ENCODE results near the gene ACTL7A.

The ACTL7A gene

DNA sequence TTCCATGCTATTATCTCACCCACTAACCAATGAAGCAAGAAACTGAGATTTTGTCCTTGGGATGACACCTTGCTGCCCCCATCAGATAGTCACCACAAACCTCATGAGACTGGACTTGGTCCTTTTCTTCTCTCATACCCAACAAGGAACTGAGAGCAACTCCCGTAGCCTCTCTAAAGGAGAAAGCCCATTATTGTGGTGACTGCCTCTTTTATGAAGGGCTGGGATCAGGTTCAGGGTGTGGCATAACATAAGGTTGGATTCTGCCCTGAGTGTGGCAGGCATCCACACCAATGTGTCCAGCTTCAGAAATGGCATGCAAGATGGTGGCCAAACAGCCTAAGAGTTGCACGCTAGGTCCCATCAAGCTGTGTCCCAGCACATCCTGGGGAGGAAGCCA lies 1.3 kb upstream of the ACTL7A start:
- H3K27ac Mint-ChIP-seq = no peak overlapping the region
- H3K9me3 Mint-ChIP-seq = no peaks in the 10 kb centered on the region
- no peaks in the 10 kb centered on the region for H3K36me3 Mint-ChIP-seq
- H3K4me3 Mint-ChIP-seq = no peak overlapping the region
- H3K27me3 Mint-ChIP-seq = no peaks in the 10 kb centered on the region
- H3K4me1 Mint-ChIP-seq = no peaks in the 10 kb centered on the region

DNA sequence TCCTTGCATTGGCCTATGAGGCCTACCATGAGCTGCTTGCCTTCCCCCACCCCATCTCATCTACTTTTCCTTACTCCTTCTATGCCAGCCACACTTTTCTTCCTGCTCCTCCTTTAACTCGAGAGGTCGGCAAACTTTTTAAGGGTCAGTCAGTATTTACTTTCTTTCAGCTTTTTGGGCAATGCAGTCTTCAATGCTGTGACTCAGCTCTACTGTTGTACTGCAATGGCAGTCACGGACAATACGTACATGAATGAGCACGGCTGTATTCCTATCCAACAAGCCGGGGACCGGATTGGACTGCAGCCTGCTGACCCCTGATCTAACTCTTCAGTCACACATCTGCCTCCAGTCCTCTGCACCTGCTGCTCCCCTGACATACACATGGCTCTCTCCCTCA lies 602 bp upstream of the ACTL7A start:
- H3K9me3 Mint-ChIP-seq = no peaks in the 10 kb centered on the region
- no peaks in the 10 kb centered on the region for H3K27me3 Mint-ChIP-seq
- H3K36me3 Mint-ChIP-seq = no peaks in the 10 kb centered on the region
- H3K27ac Mint-ChIP-seq = no peak overlapping the region
- no peaks in the 10 kb centered on the region for H3K4me1 Mint-ChIP-seq
- no peak overlapping the region for H3K4me3 Mint-ChIP-seq

DNA sequence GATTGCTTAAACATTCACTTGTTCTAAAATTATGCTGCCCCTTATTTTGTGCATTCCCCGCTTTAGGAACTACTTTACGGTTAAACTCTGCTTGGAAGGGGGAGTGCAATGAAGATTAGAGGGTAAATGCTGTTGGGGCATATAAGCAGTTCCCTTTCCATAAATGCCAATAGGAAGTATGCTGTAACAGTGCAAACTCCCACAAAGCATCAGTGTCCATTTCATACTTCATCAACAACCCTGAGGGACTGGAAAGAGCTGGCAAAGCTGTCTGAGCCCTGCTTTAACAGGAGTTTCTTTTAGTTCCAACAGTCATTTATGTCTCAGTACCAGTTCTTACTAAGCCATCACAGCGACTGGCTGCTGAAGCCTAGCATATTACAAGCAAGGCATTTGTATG lies 1.8 kb downstream of the ACTL7A start:
- peaks cover 14% of the 10 kb centered on the region for H3K36me3 Mint-ChIP-seq
- H3K4me3 Mint-ChIP-seq = no peak overlapping the region
- no peaks in the 10 kb centered on the region for H3K27me3 Mint-ChIP-seq
- H3K9me3 Mint-ChIP-seq = no peaks in the 10 kb centered on the region
- H3K4me1 Mint-ChIP-seq = no peaks in the 10 kb centered on the region
- no peak overlapping the region for H3K27ac Mint-ChIP-seq

DNA sequence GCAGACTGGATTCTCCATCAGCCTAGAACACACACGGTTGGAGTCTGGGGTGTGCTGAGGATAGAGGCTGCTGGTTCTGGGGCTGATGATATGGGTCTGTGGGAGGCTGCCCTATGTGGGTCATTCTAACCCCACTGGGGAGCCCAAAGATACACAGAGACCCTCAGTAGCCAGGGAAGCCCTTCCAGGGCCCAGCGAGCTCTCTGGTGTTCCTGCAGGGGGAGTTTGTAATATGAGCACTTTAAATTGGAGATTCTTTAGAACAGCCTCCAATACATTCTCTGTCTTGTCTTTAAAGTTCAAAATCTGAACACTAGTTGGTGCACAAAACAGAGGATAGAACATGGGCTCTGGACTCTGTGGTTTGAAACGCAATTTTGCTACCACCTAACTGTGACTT lies 2.4 kb downstream of the ACTL7A start:
- Mint-ChIP-seq H3K4me3 (no peak overlapping the region), H3K27me3 (no peaks in the 10 kb centered on the region), H3K9me3 (no peaks in the 10 kb centered on the region), H3K27ac (no peak overlapping the region), H3K36me3 (peaks cover 17% of the 10 kb centered on the region), H3K4me1 (no peaks in the 10 kb centered on the region)

DNA sequence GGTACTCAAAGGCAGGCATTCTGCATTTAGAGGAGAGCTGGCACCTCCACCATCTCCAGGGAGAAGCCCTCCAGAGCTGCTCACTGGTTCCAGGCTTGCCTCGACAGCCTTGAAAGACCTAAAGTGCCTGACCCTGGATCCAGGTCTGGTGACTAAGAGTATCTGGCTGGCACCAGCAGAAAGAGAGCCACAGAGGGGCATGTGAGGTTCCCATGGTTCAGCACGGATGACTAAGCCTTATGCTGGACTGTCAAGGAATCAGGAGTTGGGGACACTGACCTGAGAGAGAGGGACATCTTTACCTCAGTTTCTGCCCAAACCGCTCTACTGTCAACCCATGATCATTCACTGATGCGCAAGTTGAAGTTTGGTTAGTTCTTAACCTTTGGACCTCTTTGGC lies 3.0 kb downstream of the ACTL7A start:
- Mint-ChIP-seq H3K9me3 (no peaks in the 10 kb centered on the region), H3K36me3 (peaks cover 19% of the 10 kb centered on the region), H3K27me3 (no peaks in the 10 kb centered on the region), H3K4me3 (no peak overlapping the region), H3K4me1 (no peaks in the 10 kb centered on the region), H3K27ac (no peak overlapping the region)

DNA sequence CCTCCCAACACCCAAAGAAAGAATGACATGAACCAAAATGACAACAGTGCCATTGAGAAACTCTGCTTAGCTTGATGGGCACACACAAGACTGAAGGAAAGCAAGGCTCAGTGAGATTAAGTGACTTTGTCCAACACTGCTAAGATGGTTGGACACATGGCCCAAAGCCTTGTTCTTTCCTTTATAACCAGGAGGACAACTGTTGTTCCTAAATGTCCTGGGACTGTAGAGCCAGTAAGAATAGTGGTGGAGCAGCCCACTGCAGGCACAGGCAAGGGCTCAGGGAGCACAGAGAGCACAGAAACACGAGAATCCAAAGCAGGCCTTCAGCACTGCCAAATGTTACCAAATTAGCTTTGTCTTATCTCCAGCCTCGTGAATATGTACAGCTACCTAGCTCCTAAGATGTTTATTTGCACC lies 3.9 kb downstream of the ACTL7A start:
- Mint-ChIP-seq H3K4me1 (no peaks in the 10 kb centered on the region), H3K36me3 (peaks cover 25% of the 10 kb centered on the region), H3K9me3 (no peaks in the 10 kb centered on the region), H3K27ac (no peak overlapping the region), H3K4me3 (no peak overlapping the region), H3K27me3 (no peaks in the 10 kb centered on the region)

GRCh38 chr9:108867116-108867515 lies 5.0 kb downstream of the ACTL7A start:
- H3K4me3 Mint-ChIP-seq = no peak overlapping the region
- H3K4me1 Mint-ChIP-seq = no peaks in the 10 kb centered on the region
- H3K36me3 Mint-ChIP-seq = peaks cover 34% of the 10 kb centered on the region
- no peaks in the 10 kb centered on the region for H3K27me3 Mint-ChIP-seq
- peaks cover 5% of the 10 kb centered on the region for H3K9me3 Mint-ChIP-seq
- H3K27ac Mint-ChIP-seq = no peak overlapping the region

DNA sequence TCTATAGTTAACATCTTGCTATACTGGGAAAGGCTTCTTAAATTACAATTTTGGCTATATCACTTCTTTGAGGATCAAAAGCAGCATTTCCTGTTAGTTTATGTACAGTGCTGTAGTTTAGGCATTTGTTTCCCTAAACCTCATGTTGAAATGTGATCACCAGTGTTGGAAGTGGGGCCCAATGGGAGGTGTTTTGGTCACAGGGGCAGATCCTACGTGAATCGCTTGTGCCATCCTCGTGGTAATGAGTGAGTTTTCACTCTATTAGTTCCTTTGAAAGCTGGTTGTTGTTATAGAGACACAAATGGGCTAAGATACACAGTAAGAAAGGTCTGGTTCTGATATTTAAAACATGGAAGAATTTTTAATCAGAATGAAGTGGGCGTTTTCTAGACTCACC lies 5.8 kb downstream of the ACTL7A start:
- H3K4me3 Mint-ChIP-seq = no peak overlapping the region
- peaks cover 5% of the 10 kb centered on the region for H3K9me3 Mint-ChIP-seq
- H3K27ac Mint-ChIP-seq = no peak overlapping the region
- no peaks in the 10 kb centered on the region for H3K4me1 Mint-ChIP-seq
- H3K27me3 Mint-ChIP-seq = no peaks in the 10 kb centered on the region
- H3K36me3 Mint-ChIP-seq = peaks cover 36% of the 10 kb centered on the region

DNA sequence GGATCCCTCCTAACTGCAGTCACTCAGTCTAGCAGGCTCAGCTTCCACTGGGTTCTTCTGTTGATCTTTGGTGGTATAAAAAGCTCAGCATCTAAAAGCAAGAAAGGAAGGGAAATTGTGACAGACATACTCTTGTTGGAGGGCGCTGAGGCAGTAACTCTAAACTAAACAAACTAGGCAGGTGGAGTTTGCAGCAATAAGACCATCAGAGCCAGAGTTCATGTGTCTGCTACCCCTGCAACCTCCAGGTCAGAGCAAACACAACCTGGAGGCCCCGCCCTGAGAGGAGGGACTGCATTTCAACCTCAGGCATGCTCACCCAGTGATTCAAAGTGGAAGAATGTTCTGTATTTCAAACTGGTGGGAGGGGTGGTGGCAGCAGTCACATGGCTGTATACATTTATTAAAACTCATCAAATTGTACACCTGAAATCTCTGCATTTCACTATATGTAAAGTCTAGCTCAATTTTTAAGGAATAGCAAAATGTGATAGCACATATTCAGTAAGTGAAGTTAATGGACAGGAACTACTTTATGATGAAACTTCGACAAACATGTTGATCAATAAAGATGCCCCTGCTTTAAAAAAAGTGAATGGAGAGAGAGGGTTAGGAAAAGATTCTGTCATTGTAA lies 7.1 kb downstream of the ACTL7A start:
- Mint-ChIP-seq H3K27me3 (no peaks in the 10 kb centered on the region), H3K27ac (no peak overlapping the region), H3K4me1 (no peaks in the 10 kb centered on the region), H3K4me3 (no peak overlapping the region), H3K36me3 (peaks cover 44% of the 10 kb centered on the region), H3K9me3 (peaks cover 5% of the 10 kb centered on the region)

- no peaks in the 10 kb centered on the region for H3K27me3 Mint-ChIP-seq
- peaks cover 4% of the 10 kb centered on the region for H3K4me1 Mint-ChIP-seq
- peaks cover 52% of the 10 kb centered on the region for H3K36me3 Mint-ChIP-seq
- H3K4me3 Mint-ChIP-seq = no peak overlapping the region
- peaks cover 5% of the 10 kb centered on the region for H3K9me3 Mint-ChIP-seq
- H3K27ac Mint-ChIP-seq = peak overlapping the region; percentile 47
These were observed 12.2 kb downstream of the ACTL7A start for GRCh38 chr9:108874058-108874788.

DNA sequence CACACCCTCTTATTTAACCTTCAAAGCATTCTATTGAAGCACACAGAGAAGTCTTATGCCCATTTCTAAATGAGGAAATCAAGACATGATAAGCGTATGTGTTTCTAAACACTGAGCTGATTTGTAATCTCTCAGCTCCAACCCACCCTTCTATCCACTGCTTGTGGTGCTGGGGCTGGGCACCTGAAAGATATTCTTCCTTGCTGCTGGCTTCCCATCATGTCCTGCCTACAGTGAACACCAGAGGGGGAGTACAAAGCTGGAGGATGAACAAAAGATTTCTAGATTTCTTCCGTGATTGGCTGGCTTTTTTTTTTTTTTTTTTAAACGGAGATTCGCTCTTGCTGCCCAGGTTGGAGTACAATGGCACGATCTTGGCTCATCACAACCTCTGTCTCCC lies 14.4 kb downstream of the ACTL7A start:
- peaks cover 49% of the 10 kb centered on the region for H3K36me3 Mint-ChIP-seq
- H3K4me1 Mint-ChIP-seq = peaks cover 4% of the 10 kb centered on the region
- no peaks in the 10 kb centered on the region for H3K27me3 Mint-ChIP-seq
- no peak overlapping the region for H3K27ac Mint-ChIP-seq
- no peak overlapping the region for H3K4me3 Mint-ChIP-seq
- H3K9me3 Mint-ChIP-seq = peaks cover 5% of the 10 kb centered on the region

DNA sequence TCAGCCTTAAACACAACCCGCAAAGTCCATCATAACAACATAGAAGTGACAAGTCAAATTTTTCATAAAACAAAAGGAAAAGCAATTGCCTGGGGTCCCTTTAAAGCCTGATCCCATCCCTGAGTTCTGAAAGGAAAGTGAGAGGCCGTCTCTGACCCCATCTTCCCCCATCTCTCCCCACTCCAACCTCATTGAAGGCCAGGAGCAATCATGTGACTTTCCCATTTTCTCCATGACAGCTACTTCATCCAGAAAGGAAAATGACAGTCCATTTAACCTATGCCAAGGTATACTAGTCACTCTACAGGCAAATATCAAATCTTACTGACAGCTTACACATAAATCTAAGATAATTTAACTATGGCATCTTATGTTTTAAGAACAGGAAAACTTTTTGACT lies 15.5 kb downstream of the ACTL7A start:
- peaks cover 44% of the 10 kb centered on the region for H3K36me3 Mint-ChIP-seq
- no peaks in the 10 kb centered on the region for H3K27me3 Mint-ChIP-seq
- H3K9me3 Mint-ChIP-seq = no peaks in the 10 kb centered on the region
- peaks cover 4% of the 10 kb centered on the region for H3K4me1 Mint-ChIP-seq
- H3K4me3 Mint-ChIP-seq = no peak overlapping the region
- H3K27ac Mint-ChIP-seq = no peak overlapping the region

- H3K27ac Mint-ChIP-seq = no peak overlapping the region
- H3K27me3 Mint-ChIP-seq = no peaks in the 10 kb centered on the region
- peaks cover 9% of the 10 kb centered on the region for H3K4me1 Mint-ChIP-seq
- no peaks in the 10 kb centered on the region for H3K9me3 Mint-ChIP-seq
- H3K36me3 Mint-ChIP-seq = peaks cover 31% of the 10 kb centered on the region
- H3K4me3 Mint-ChIP-seq = no peak overlapping the region
These were observed 18.8 kb downstream of the ACTL7A start for GRCh38 chr9:108880738-108881316.

- Mint-ChIP-seq H3K4me3 (no peak overlapping the region), H3K4me1 (peaks cover 18% of the 10 kb centered on the region), H3K27me3 (no peaks in the 10 kb centered on the region), H3K27ac (peak overlapping the region; percentile 19), H3K9me3 (no peaks in the 10 kb centered on the region), H3K36me3 (peaks cover 34% of the 10 kb centered on the region)
These were observed 20.2 kb downstream of the ACTL7A start for GRCh38 chr9:108882052-108882888.

GRCh38 chr9:108883085-108883484 lies 21.0 kb downstream of the ACTL7A start:
- no peak overlapping the region for H3K4me3 Mint-ChIP-seq
- H3K4me1 Mint-ChIP-seq = peaks cover 18% of the 10 kb centered on the region
- H3K27me3 Mint-ChIP-seq = no peaks in the 10 kb centered on the region
- H3K9me3 Mint-ChIP-seq = no peaks in the 10 kb centered on the region
- H3K36me3 Mint-ChIP-seq = peaks cover 33% of the 10 kb centered on the region
- no peak overlapping the region for H3K27ac Mint-ChIP-seq

- Mint-ChIP-seq H3K9me3 (no peaks in the 10 kb centered on the region), H3K4me3 (no peak overlapping the region), H3K27ac (no peak overlapping the region), H3K27me3 (no peaks in the 10 kb centered on the region), H3K36me3 (peaks cover 32% of the 10 kb centered on the region), H3K4me1 (peaks cover 18% of the 10 kb centered on the region)
These were observed 22.6 kb downstream of the ACTL7A start for GRCh38 chr9:108884701-108885100.

All from activated naive CD4-positive, alpha-beta T cell treated with anti-CD3 and anti-CD28 coated beads, Interleukin-2, amount 50 U/mL, for 24 hours (primary cell).